Gastroesophageal sphincter (tissue), 3 donors: ENCODE results near the gene TUBB8.

Source experiments
- CTCF ChIP-seq, 4 experiments: fragments of 200-600 bp in 2 of 4; fragments of 450-650 bp in 2 of 4; sonication (generic) in 1 of 4; IDR thresholded peaks; one replicate each; pipeline ENCODE4 v1.5.1; 2017 to 2019; ENCODE audit warnings: antibody characterized with exemption in 4 of 4, mild to moderate bottlenecking in 2 of 4, moderate library complexity in 2 of 4
- POLR2A ChIP-seq, 2 donors: fragments of 450-650 bp; IDR thresholded peaks; one replicate each; pipeline ENCODE4 v1.6.1; 2017; ENCODE audit warnings: antibody characterized with exemption in 2 of 2, mild to moderate bottlenecking in 2 of 2, moderate library complexity in 1 of 2

DNA sequence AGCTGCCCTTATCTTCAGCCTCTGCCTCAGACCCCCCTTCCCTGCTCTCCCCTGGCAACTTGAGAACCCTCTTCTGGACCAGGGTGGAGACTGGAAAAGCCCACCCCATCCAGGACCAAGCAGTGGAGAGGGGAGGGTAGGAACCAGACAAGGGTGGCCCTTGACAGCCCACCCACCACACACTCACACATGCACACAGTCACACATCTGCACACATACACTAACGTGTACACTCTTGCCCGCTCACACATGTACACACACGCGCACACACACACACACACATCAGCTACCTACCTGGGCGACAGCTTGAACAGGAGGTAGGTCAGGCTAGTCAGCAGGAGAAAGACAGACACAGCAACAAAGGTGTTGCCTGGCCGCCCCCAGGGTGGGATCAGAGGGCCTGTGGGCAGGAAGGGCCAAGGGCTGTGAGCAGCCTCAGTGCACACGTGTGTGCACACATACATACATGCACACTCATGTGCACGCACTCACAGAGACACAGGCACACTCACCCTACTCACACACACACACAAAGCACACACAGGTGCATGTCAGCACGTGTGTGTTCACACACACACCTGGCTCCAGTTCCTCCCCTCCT lies 34.9 kb upstream of the TUBB8 start:
- TF ChIP-seq CTCF (IDR thresholded peaks at IDR 0.05) (no peak), POLR2A (IDR thresholded peaks at IDR 0.05) (no peak)
